ENCODE measurements around the gene C3.
"Not testable (repeated sequence)": the region's sequence is repeated elsewhere in the genome, so short reads cannot be mapped to it uniquely, and the experiment has no call there.

Gene C3

GRCh38 chr19:6664916-6665315 lies 55.5 kb downstream of the C3 start:
- Histone ChIP-seq H3K36me3 (ENCODE audit: control insufficient read depth, insufficient read depth, low read length, severe bottlenecking) (no peaks in the 10 kb centered on the region), H3K9me3 (ENCODE audit: control insufficient read depth, low read length) (peaks cover 6% of the 10 kb centered on the region), H3K27me3 (replicated peaks; ENCODE audit: control insufficient read depth, insufficient read depth, low read length) (peaks cover 18% of the 10 kb centered on the region), H3K4me3 (ENCODE audit: low read length) (no peak overlapping the region), H3K9ac (ENCODE audit: low read length) (no peak overlapping the region), H3K4me1 (ENCODE audit: control insufficient read depth, insufficient read depth, low read length) (no peaks in the 10 kb centered on the region)
- no peak for DNase-seq (ENCODE audit: low read depth)

- H3K27me3 ChIP-seq (replicated peaks; ENCODE audit: control insufficient read depth, insufficient read depth, low read length): peaks cover 24% of the 10 kb centered on the region
- H3K9ac ChIP-seq (ENCODE audit: low read length): no peak overlapping the region
- H3K4me1 ChIP-seq (ENCODE audit: control insufficient read depth, insufficient read depth, low read length): no peaks in the 10 kb centered on the region
- no peaks in the 10 kb centered on the region for H3K36me3 ChIP-seq (ENCODE audit: control insufficient read depth, insufficient read depth, low read length, severe bottlenecking)
- H3K9me3 ChIP-seq (ENCODE audit: control insufficient read depth, low read length): peaks cover 6% of the 10 kb centered on the region
- no peak overlapping the region for H3K4me3 ChIP-seq (ENCODE audit: low read length)
- no peak for DNase-seq (ENCODE audit: low read depth)
Observed at GRCh38 chr19:6663236-6664201, 56.9 kb downstream of the C3 start.

GRCh38 chr19:6662702-6663101 lies 57.7 kb downstream of the C3 start:
- Histone ChIP-seq H3K9ac (ENCODE audit: low read length) (no peak overlapping the region), H3K4me3 (ENCODE audit: low read length) (no peak overlapping the region), H3K36me3 (ENCODE audit: control insufficient read depth, insufficient read depth, low read length, severe bottlenecking) (no peaks in the 10 kb centered on the region), H3K9me3 (ENCODE audit: control insufficient read depth, low read length) (peaks cover 6% of the 10 kb centered on the region), H3K27me3 (replicated peaks; ENCODE audit: control insufficient read depth, insufficient read depth, low read length) (peaks cover 29% of the 10 kb centered on the region), H3K4me1 (ENCODE audit: control insufficient read depth, insufficient read depth, low read length) (no peaks in the 10 kb centered on the region)
- DNase-seq (ENCODE audit: low read depth): no peak

- not testable (repeated sequence) for DNase-seq (ENCODE audit: low read depth); H3K4me3 ChIP-seq (ENCODE audit: low read length); H3K36me3 ChIP-seq (ENCODE audit: control insufficient read depth, insufficient read depth, low read length, severe bottlenecking); H3K4me1 ChIP-seq (ENCODE audit: control insufficient read depth, insufficient read depth, low read length); H3K9me3 ChIP-seq (ENCODE audit: control insufficient read depth, low read length); H3K9ac ChIP-seq (ENCODE audit: low read length)
- H3K27me3 ChIP-seq (replicated peaks; ENCODE audit: control insufficient read depth, insufficient read depth, low read length): peaks cover 34% of the 10 kb centered on the region
Observed at GRCh38 chr19:6661509-6662244, 58.8 kb downstream of the C3 start.

GRCh38 chr19:6660930-6661329 lies 59.5 kb downstream of the C3 start:
- DNase-seq (ENCODE audit: low read depth): no peak

GRCh38 chr19:6656390-6656789 lies 64.1 kb downstream of the C3 start:
- DNase-seq (ENCODE audit: low read depth); H3K36me3 ChIP-seq (ENCODE audit: control insufficient read depth, insufficient read depth, low read length, severe bottlenecking); H3K9me3 ChIP-seq (ENCODE audit: control insufficient read depth, low read length); H3K9ac ChIP-seq (ENCODE audit: low read length); H3K4me3 ChIP-seq (ENCODE audit: low read length); H3K4me1 ChIP-seq (ENCODE audit: control insufficient read depth, insufficient read depth, low read length): not testable (repeated sequence)
- H3K27me3 ChIP-seq (replicated peaks; ENCODE audit: control insufficient read depth, insufficient read depth, low read length): peaks cover 40% of the 10 kb centered on the region

More at GRCh38 chr19:6660930-6661329, 59.5 kb downstream of the C3 start:
- Histone ChIP-seq H3K36me3 (ENCODE audit: control insufficient read depth, insufficient read depth, low read length, severe bottlenecking) (no peaks in the 10 kb centered on the region), H3K4me1 (ENCODE audit: control insufficient read depth, insufficient read depth, low read length) (no peaks in the 10 kb centered on the region), H3K9me3 (ENCODE audit: control insufficient read depth, low read length) (peaks cover 6% of the 10 kb centered on the region), H3K4me3 (ENCODE audit: low read length) (no peak overlapping the region), H3K27me3 (replicated peaks; ENCODE audit: control insufficient read depth, insufficient read depth, low read length) (peaks cover 37% of the 10 kb centered on the region), H3K9ac (ENCODE audit: low read length) (no peak overlapping the region)

- H3K9me3 ChIP-seq (ENCODE audit: control insufficient read depth, low read length): peaks cover 8% of the 10 kb centered on the region
- H3K36me3 ChIP-seq (ENCODE audit: control insufficient read depth, insufficient read depth, low read length, severe bottlenecking): no peaks in the 10 kb centered on the region
- H3K4me3 ChIP-seq (ENCODE audit: low read length): no peak overlapping the region
- H3K27me3 ChIP-seq (replicated peaks; ENCODE audit: control insufficient read depth, insufficient read depth, low read length): peaks cover 26% of the 10 kb centered on the region
- no peaks in the 10 kb centered on the region for H3K4me1 ChIP-seq (ENCODE audit: control insufficient read depth, insufficient read depth, low read length)
- no peak overlapping the region for H3K9ac ChIP-seq (ENCODE audit: low read length)
- no peak for DNase-seq (ENCODE audit: low read depth)
Observed at GRCh38 chr19:6654347-6655310, 65.8 kb downstream of the C3 start.

GRCh38 chr19:6652805-6653094 lies 67.7 kb downstream of the C3 start:
- H3K4me1 ChIP-seq (ENCODE audit: control insufficient read depth, insufficient read depth, low read length): no peaks in the 10 kb centered on the region
- H3K9me3 ChIP-seq (ENCODE audit: control insufficient read depth, low read length): peaks cover 8% of the 10 kb centered on the region
- H3K27me3 ChIP-seq (replicated peaks; ENCODE audit: control insufficient read depth, insufficient read depth, low read length): peaks cover 22% of the 10 kb centered on the region
- H3K9ac ChIP-seq (ENCODE audit: low read length): no peak overlapping the region
- H3K4me3 ChIP-seq (ENCODE audit: low read length): no peak overlapping the region
- no peak for DNase-seq (ENCODE audit: low read depth)
- no peaks in the 10 kb centered on the region for H3K36me3 ChIP-seq (ENCODE audit: control insufficient read depth, insufficient read depth, low read length, severe bottlenecking)

- Histone ChIP-seq H3K9ac (ENCODE audit: low read length) (no peak overlapping the region), H3K9me3 (ENCODE audit: control insufficient read depth, low read length) (peaks cover 10% of the 10 kb centered on the region), H3K27me3 (replicated peaks; ENCODE audit: control insufficient read depth, insufficient read depth, low read length) (peaks cover 22% of the 10 kb centered on the region), H3K4me1 (ENCODE audit: control insufficient read depth, insufficient read depth, low read length) (no peaks in the 10 kb centered on the region), H3K4me3 (ENCODE audit: low read length) (no peak overlapping the region), H3K36me3 (ENCODE audit: control insufficient read depth, insufficient read depth, low read length, severe bottlenecking) (no peaks in the 10 kb centered on the region)
- no peak for DNase-seq (ENCODE audit: low read depth)
Observed at GRCh38 chr19:6651965-6652804, 68.3 kb downstream of the C3 start.

GRCh38 chr19:6649185-6649584 lies 71.3 kb downstream of the C3 start:
- no peaks in the 10 kb centered on the region for H3K4me1 ChIP-seq (ENCODE audit: control insufficient read depth, insufficient read depth, low read length)
- no peak overlapping the region for H3K4me3 ChIP-seq (ENCODE audit: low read length)
- no peak overlapping the region for H3K9ac ChIP-seq (ENCODE audit: low read length)
- peaks cover 16% of the 10 kb centered on the region for H3K27me3 ChIP-seq (replicated peaks; ENCODE audit: control insufficient read depth, insufficient read depth, low read length)
- no peak for DNase-seq (ENCODE audit: low read depth)
- no peaks in the 10 kb centered on the region for H3K36me3 ChIP-seq (ENCODE audit: control insufficient read depth, insufficient read depth, low read length, severe bottlenecking)
- H3K9me3 ChIP-seq (ENCODE audit: control insufficient read depth, low read length): peaks cover 13% of the 10 kb centered on the region
